HCT116 (cell line): ENCODE results near the gene KLK6. TPM values are rescaled to one million over a fixed set of nuclear protein-coding genes. Genes with fewer than 3 reads are reported as not detected.

Experiments used
- ATAC-seq: fragments of 200-7000 bp; cut with Tn5 transposase; 2 replicates; pipeline ENCODE4 v1.9.1; 2020; ENCODE audit warnings: mild to moderate bottlenecking, moderate library complexity
- BruUV-seq: library from RNA; stranded (reverse); fragments of 400-500 nt; replicated peaks from 2 replicates; lab custom pipeline; 2021; lab: Mats Ljungman, UMichigan
- CTCF ChIA-PET: fragments of 300-600 bp; sonication (Branson Sonifier 250); formaldehyde crosslinking; loops from one replicate; lab custom pipeline; 2021; ENCODE audit warnings: antibody characterized with exemption; lab: Charles Lee
- POLR2A ChIA-PET: fragments of 300-600, 350-600 bp; sonication (Branson Sonifier 250); formaldehyde crosslinking; loops from one replicate; lab custom pipeline; 2021; ENCODE audit warnings: antibody characterized with exemption; lab: Charles Lee
- RAD21 ChIA-PET, 2 experiments: fragments of 300-600 bp; sonication (Branson Sonifier 250); formaldehyde crosslinking; loops; one replicate each; lab custom pipeline; 2023; ENCODE audit warnings: low total read pairs in 2 of 2; ENCODE audit not compliant: uncharacterized antibody in 2 of 2, unreplicated experiment in 2 of 2, low non-redundant PET in 1 of 2; lab: Charles Lee
- DNase-seq: peaks from one replicate; pipeline ENCODE4 v3.0.0-alpha.2; 2010; ENCODE audit warnings: low read depth, low spot score
- H2AFZ ChIP-seq: fragments of 200-600 bp; shearing (Covaris generic), sonication (generic); 2 replicates; pipeline ENCODE4 v1.6.1; 2017; ENCODE audit warnings: low read depth, mixed run types, mixed read lengths, antibody characterized with exemption, low read length; ENCODE audit not compliant: poor library complexity, severe bottlenecking
- H3K27ac ChIP-seq: 2 replicates; pipeline ENCODE4 v1.5.1; 2012; ENCODE audit warnings: low read depth, low read length
- H3K27me3 ChIP-seq: fragments of 200-600 bp; sonication (generic); 2 replicates; pipeline ENCODE4 v1.6.1; 2016; ENCODE audit warnings: mixed run types, low read length, mixed read lengths; ENCODE audit not compliant: insufficient read depth
- H3K36me3 ChIP-seq, 2 experiments: fragments of 200-500 bp in 1 of 2; fragments of 200-600 bp in 1 of 2; sonication (Bioruptor generic) in 1 of 2; sonication (generic) in 1 of 2; 2 replicates each; pipeline versions ENCODE4 v1.5.1 to v1.6.1; 2014 to 2016; ENCODE audit warnings: low read length in 2 of 2, inconsistent platforms in 1 of 2, mixed read lengths in 1 of 2, mixed run types in 1 of 2; ENCODE audit not compliant: insufficient read depth in 2 of 2, control insufficient read depth in 1 of 2
- H3K4me1 ChIP-seq, 2 experiments: fragments of 200-600 bp in 1 of 2; sonication (generic) in 1 of 2; 2 replicates each; pipeline versions ENCODE4 v1.5.1 to v1.6.1; 2012 to 2017; ENCODE audit warnings: low read length in 2 of 2, inconsistent platforms in 1 of 2, mild to moderate bottlenecking in 1 of 2, mixed read lengths in 1 of 2, mixed run types in 1 of 2, moderate library complexity in 1 of 2; ENCODE audit not compliant: insufficient read depth in 2 of 2, control insufficient read depth in 1 of 2
- H3K4me2 ChIP-seq: fragments of 200-600 bp; sonication (generic); 2 replicates; pipeline ENCODE4 v1.6.1; 2017; ENCODE audit warnings: mixed run types, low read length, mixed read lengths
- H3K4me3 ChIP-seq, 2 experiments: fragments of 200-600 bp in 1 of 2; sonication (generic) in 1 of 2; replicated peaks in 1 of 2; 2 replicates each; pipeline ENCODE4 v1.5.1; 2011 to 2016; ENCODE audit warnings: low read length in 2 of 2, control low read depth in 1 of 2, low read depth in 1 of 2, mild to moderate bottlenecking in 1 of 2, mixed read lengths in 1 of 2, mixed run types in 1 of 2
- H3K79me2 ChIP-seq: fragments of 200-600 bp; sonication (generic); 2 replicates; pipeline ENCODE4 v1.6.1; 2017; ENCODE audit warnings: mild to moderate bottlenecking, mixed run types, low read length, moderate library complexity, mixed read lengths; ENCODE audit not compliant: insufficient read depth
- H3K9ac ChIP-seq: fragments of 200-600 bp; sonication (generic); 2 replicates; pipeline ENCODE4 v1.6.1; 2016; ENCODE audit warnings: low read length, mixed read lengths
- H3K9me2 ChIP-seq: fragments of 200-600 bp; sonication (generic), shearing (Covaris generic); 2 replicates; pipeline ENCODE4 v1.6.1; 2017; ENCODE audit warnings: mixed run types, mild to moderate bottlenecking, moderate library complexity; ENCODE audit not compliant: insufficient read depth
- H3K9me3 ChIP-seq, 2 experiments: fragments of 200-500 bp in 1 of 2; fragments of 200-600 bp in 1 of 2; sonication (Bioruptor generic) in 1 of 2; sonication (generic) in 1 of 2; 2 replicates each; pipeline ENCODE4 v1.6.1; 2014 to 2017; ENCODE audit warnings: low read length in 2 of 2, mixed read lengths in 2 of 2, inconsistent platforms in 1 of 2, low read depth in 1 of 2, mild to moderate bottlenecking in 1 of 2, mixed run types in 1 of 2, moderate library complexity in 1 of 2; ENCODE audit not compliant: control insufficient read depth in 1 of 2, insufficient read depth in 1 of 2
- H4K20me1 ChIP-seq: fragments of 200-600 bp; sonication (generic), shearing (Covaris generic); 2 replicates; pipeline ENCODE4 v1.6.1; 2017; ENCODE audit warnings: mixed run types, mild to moderate bottlenecking, moderate library complexity; ENCODE audit not compliant: insufficient read depth
- CEBPB ChIP-seq: IDR thresholded peaks from 2 replicates; pipeline ENCODE4 v1.6.1; 2012; ENCODE audit warnings: low read depth
- EZH2 ChIP-seq: fragments of 200-600 bp; sonication (generic); IDR thresholded peaks from 2 replicates; pipeline ENCODE4 v1.6.1; 2017; ENCODE audit warnings: antibody characterized with exemption, mixed run types
- FOSL1 ChIP-seq: IDR thresholded peaks from 2 replicates; pipeline ENCODE4 v1.6.1; 2012; ENCODE audit warnings: low read depth
- MAX ChIP-seq: IDR thresholded peaks from 2 replicates; pipeline ENCODE4 v1.6.1; 2012
- RAD21 ChIP-seq: IDR thresholded peaks from 2 replicates; pipeline ENCODE4 v1.6.1; 2012; ENCODE audit warnings: low read depth, mild to moderate bottlenecking
- SIN3A ChIP-seq: IDR thresholded peaks from 2 replicates; pipeline ENCODE4 v1.6.1; 2012; ENCODE audit warnings: low read depth
- SRF ChIP-seq: IDR thresholded peaks from 2 replicates; pipeline ENCODE4 v1.6.1; 2012; ENCODE audit warnings: low read depth
- TCF7L2 ChIP-seq: IDR thresholded peaks from 2 replicates; pipeline ENCODE4 v1.7.0; 2011; ENCODE audit warnings: borderline replicate concordance, inconsistent platforms; ENCODE audit not compliant: insufficient read depth, insufficient read length; ENCODE audit errors: extremely low read depth
- ZBTB33 ChIP-seq: IDR thresholded peaks from 2 replicates; pipeline ENCODE4 v1.6.1; 2011; ENCODE audit warnings: mild to moderate bottlenecking, low read length, moderate library complexity; ENCODE audit not compliant: insufficient replicate concordance; ENCODE audit errors: extremely low read depth
- ZFX ChIP-seq: fragments of 450-650 bp; IDR thresholded peaks from 2 replicates; pipeline ENCODE4 v1.6.1; 2017
- intact Hi-C: fragments of 100-400 bp; cut with micrococcal nuclease; formaldehyde crosslinking; loops from 2 replicates; pipeline ENCODE4 v1.10.0; 2022
- total RNA-seq: library from RNA; stranded (reverse); gene quantifications from one replicate; pipeline ENCODE4 v1.2.1, GENCODE V29; 2021; ENCODE audit not compliant: unreplicated experiment

KLK6 gene
- total RNA-seq, 1 experiment from 2014 or later: 40.5 TPM

- no peak overlapping the region for H3K4me3 ChIP-seq
Observed at GRCh38 chr19:50959731-50960500, 9.5 kb downstream of the KLK6 start.

More at GRCh38 chr19:50959731-50960500, 9.5 kb downstream of the KLK6 start:
- ChIA-PET RAD21 (no interaction called here), CTCF (no interaction called here)
- no peak overlapping the region for H2AFZ ChIP-seq
- no peaks in the 10 kb centered on the region for H3K36me3 ChIP-seq
- no peak overlapping the region for H3K9ac ChIP-seq
- H3K4me2 ChIP-seq: no peak overlapping the region
- H3K4me1 ChIP-seq: peaks cover 0 to 5% of the 10 kb centered on the region in 2 experiments; a peak in 2 of 4 replicates
- H3K79me2 ChIP-seq: no peaks in the 10 kb centered on the region
- intact Hi-C loops: no loop called here
- H3K27me3 ChIP-seq: no peaks in the 10 kb centered on the region
- TF ChIP-seq MAX: no peak
- no peak for TF ChIP-seq EZH2
- no peak for TF ChIP-seq SIN3A
- no peak for TF ChIP-seq ZBTB33
- TF ChIP-seq SRF: no peak
- no peak for TF ChIP-seq CEBPB
- no peak for TF ChIP-seq RAD21
- no peak for TF ChIP-seq TCF7L2
- TF ChIP-seq ZFX: no peak
- no peak for TF ChIP-seq FOSL1
- TF ChIP-seq, all 23 proteins: peak for 0
- no TSS peak for BruUV-seq
- DNase-seq (no peak), ATAC-seq (peak; percentile 49)
- H3K9me3 ChIP-seq: no peaks in the 10 kb centered on the region
- H4K20me1 ChIP-seq: no peaks in the 10 kb centered on the region
- POLR2A ChIA-PET: no interaction called here
- no peaks in the 10 kb centered on the region for H3K9me2 ChIP-seq
- no peak overlapping the region for H3K27ac ChIP-seq
